Measurements from ENCODE around the gene ACTL8.

The ACTL8 gene

DNA sequence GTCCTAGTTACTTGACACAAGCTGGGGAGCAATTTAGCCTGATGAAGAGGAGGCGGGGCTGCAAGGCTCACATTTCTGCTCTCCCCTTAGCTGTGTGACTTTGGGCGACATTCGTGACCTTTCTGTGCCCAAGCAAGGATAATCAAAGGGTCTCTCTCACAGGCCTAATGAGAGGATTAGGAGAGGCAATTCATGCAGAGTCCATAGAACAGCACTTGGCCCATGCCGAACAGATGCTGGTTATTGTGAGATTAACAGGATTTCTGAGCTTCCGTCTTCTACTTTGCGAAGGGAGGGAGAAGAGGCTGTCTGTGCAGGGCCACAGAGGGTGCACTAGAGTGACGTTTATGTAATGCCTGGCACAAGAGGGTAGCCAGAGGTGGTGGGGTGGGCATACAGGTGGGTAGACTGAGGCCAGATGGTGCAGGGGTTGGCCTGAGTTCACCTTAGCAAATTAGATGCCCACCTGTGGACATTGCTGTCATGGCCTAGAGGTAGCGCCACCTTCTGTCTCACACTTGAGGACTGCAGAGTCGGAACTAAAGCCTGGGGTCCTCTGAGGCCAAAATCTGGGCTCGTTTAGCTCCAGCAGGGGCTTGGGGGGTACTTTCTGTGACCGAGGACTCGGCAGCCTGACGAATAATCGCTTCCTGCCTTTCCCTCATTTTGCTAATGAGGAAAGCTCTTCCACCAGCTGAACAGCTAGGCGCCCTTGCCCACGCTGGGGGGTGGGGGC is 18.6 kb downstream of the ACTL8 start:
- DNase-seq: no peak

DNA sequence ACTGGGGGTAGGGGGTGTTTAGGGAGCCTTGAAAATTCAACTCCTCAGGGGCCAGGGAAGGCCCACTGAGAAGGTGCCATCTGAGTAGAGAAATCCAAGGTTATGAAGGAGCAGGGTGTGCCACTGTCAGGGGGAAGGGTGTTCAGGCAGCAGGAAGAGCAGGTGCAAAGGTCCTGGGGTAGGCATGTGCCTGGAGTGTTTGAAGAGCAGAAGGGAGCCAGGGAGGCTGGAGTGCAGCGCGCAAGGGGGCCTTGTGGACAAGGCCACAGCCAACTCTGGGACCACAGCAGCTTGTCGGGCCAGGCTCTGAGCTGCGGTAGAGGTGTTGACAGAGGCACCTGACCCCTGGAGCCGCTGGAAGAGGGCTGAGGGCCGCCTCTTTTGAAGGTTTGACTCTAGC is 19.3 kb downstream of the ACTL8 start:
- no peak for DNase-seq

DNA sequence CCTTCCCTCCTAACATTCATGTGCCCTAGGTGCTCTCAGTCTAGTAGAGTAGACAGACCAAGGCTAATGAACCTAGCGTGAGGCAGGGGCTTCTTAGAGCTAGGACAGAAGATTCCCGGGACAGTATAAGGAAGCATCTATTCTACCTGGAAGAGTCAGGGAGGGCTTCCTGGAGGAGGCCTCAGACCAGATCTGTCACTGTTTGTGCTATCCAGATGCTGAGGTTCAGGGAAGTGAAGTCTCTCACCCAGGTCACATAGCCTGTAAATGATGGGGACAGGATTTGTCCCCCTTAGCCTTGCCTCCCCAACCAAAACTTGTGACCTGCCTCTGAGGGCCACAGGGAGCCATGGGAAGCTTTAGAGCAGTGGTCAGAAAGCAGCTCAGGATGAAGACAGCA is 20.7 kb downstream of the ACTL8 start:
- DNase-seq: no peak

DNA sequence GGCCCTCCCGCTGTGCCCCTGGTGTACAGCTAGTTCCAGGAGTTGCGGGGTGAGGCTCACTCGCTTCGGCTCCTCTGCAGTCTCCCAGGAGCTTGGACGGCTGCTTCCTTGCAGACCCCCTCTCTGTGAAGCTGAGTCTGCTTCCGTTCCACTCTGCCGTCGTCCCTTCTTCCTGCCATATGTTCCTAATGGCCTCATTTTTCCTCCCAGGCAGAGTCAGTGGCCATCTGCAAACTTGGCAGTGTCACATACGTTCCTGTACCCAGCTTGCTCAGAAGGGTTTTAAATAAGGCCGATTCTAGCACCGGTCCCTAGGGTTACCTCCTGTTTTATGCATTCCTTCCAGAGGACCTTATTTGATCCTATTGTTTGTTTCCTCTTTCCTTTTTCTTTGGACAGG is 21.3 kb downstream of the ACTL8 start:
- no peak for DNase-seq

DNA sequence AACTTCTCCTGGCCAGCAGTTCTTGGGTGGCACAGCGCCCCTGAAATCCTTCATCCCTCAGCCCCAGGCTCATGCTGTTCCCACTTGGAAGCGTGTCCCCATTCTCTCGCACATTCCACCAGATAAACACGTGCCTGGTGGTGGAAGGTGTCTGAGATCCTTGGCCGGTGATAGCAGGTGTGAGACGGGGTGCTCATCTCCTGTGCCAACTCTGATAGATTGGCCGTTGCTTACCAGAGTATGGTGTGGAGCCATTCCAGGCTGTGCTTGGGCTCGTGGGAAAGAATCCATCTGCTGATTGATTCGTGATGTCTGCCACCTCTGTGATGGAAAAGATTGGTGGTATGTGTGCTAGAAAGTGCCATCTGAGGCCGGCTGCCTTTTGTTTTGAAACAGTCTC is 22.2 kb downstream of the ACTL8 start:
- DNase-seq: no peak

DNA sequence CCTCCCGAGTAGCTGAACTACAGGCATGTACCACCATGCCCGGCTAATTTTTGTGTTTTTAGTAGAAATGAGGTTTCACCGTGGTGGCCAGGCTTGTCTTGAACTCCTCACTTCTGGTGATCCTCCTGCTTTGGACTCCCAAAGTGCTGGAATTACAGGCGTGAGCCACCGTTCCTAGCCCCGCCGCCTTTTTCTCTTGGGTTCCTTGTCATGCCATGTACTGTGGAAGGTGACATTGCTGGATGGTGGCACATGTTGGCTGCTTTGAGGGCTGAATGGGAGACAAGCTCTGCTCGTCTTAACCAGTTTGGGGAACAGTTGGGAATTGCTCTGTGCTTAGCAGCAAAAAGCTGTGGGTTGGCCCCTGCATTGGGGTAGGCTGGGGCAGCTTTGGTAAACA is 22.7 kb downstream of the ACTL8 start:
- no peak for DNase-seq

DNA sequence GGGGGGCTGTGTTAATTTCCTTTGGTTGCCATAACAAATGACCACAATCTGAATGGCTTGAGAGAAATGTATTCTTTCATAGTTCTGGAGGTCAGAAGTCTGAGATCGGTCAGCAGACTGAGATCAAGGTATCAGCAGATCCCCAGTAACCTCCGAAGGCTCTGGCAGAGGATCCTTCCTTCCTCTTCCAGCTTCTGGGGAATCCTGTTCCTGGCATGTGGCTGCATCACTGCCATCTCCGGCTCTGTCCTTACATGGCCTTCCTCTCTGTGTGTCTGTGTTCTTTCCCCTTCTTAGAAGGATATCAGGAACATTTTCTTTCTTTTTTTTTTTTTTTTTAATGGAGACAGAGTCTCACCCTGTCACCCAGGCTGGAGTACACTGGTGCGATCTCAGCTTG is 25.8 kb downstream of the ACTL8 start:
- no peak for DNase-seq

DNA sequence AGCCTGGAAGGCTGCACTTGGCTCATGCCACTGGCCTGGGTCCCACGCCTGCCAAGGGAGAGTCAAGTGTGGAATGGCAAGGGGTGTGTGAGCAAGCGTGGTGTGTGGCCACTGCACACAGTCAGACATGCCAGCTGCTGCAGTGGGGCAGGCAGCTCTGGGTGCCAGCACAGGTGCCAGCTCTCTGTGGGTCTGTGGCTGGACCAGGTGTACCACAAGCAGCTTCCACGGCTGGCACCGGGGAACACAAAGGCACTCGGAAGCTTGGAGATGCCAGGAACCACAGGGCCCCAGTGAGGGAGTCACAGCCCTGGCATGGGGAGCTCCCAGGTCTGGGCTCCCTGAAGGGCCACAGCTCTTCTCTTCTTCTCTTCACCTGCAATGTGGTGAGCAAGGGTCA is 34.8 kb downstream of the ACTL8 start:
- DNase-seq: no peak

DNA sequence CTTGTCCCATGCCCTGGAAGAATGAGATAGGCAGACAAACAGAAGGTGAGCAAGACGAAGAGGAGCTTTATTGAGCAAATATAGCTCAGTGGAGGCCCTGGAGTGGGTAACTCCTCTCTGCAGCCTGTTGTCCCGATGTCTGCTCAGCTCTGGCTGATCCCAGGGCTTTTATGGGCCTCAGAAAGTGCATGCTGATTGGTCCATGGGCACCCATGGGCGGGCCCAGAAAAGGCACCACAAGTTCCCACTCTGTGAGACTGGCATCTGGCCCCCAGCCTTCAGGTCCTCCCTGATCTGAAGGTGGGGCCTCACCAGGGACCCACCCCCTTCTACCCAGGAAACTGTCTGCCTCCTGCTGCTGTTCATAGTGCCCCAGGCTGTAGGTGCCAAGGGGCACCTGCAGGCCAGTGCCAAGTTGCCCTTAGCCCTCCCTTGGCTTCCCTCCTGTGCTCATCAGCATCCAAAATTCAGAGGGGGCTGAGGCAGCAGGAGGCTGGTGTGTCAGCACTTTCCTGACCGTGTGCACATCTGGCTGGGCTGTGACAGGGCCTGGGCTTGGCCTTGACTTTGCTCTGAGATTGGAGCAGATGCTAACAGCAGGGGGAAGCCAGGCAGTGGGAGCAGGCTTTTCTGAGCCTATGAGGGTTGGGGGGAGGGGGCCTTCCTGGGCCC is 35.4 kb downstream of the ACTL8 start:
- no peak for DNase-seq

DNA sequence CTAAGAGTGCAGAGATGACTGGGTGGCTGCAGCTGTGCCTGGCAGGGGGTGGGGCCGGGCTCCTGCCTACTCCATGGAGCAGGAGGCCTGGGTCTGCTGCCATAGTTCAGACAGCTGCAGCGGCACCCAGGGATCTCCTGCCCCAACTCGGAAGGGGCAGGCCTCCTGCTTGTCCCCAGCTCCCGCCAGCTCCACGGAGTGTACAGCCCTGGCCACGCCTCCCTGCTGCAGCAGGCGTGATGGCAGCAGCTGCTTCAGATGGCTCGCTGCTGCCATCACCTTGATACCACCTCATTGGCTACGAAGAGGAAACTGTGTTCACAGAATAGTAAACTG is 35.9 kb downstream of the ACTL8 start:
- no peak for DNase-seq

DNA sequence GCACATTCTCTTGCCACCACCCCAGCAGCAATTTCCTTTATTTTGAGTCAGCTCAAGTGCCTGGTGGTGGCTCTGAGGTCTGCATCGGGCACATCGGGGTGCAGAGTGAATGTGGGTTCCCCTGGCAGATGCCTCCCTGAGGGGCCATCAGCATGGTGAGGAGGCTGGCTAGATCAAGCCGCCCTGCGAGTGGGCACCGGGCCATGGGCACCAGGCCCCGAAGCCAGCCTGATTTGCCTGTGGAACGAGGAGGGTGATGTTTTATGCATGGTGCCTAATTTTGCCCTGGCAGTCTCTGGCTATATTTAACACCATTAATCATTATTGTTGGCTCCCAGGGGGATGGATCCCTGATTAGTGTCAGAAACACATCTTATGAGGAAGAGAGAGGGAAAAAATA is 36.3 kb downstream of the ACTL8 start:
- no peak for DNase-seq

DNA sequence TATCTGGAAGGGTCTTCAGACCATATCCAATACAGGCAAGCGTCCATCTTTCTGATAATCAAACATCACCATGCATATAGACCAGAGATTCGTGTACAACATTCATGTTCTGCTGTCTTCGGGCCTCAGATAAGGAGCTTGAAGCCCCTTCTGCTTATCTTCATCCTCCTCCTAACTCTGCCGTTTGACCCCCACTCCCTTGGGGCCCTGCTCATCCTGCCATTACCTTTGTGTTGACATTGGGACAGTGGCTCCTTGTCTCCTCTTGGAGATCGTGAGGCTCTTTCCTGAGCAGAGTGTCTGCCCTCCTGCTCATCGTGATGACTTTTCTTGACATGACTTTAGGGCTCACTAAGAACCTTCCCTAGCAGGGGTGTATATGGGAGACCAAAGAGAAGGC is 37.3 kb downstream of the ACTL8 start:
- no peak for DNase-seq

DNA sequence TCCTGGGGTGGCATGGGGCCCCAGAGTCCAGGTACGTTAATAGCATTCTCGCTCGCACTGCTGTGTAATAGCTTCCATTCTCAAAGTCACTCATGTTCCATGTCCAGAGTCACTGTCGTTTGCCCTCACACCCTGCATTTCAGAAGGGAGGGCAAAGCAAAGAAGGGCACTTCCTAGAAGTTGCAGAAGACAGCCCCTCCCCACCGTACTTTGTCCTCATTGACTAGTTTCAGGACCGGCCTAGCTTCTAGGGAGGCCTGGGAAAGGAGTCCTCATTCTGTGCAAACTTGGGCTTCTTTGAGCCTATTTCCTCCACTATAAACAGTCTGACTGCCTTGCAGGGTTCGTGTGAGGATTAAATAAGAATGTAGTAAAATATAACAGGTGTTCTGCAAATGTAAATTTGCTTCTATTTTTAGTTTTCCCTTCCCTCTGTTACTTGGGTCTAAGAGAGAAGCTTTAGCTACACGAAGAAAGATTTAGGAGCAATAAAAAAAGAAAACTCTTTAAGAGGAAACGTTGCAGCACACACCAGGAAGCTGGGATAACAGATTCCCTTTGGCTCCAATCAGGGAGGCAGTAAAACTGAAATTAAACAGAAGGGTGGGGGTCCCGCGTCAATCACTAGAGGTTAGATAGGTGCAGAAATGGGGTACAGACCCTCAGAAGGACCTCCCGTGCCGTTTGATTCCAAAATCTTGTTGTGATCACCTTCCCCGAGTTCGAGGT is 40.1 kb downstream of the ACTL8 start:
- no peak for DNase-seq

DNA sequence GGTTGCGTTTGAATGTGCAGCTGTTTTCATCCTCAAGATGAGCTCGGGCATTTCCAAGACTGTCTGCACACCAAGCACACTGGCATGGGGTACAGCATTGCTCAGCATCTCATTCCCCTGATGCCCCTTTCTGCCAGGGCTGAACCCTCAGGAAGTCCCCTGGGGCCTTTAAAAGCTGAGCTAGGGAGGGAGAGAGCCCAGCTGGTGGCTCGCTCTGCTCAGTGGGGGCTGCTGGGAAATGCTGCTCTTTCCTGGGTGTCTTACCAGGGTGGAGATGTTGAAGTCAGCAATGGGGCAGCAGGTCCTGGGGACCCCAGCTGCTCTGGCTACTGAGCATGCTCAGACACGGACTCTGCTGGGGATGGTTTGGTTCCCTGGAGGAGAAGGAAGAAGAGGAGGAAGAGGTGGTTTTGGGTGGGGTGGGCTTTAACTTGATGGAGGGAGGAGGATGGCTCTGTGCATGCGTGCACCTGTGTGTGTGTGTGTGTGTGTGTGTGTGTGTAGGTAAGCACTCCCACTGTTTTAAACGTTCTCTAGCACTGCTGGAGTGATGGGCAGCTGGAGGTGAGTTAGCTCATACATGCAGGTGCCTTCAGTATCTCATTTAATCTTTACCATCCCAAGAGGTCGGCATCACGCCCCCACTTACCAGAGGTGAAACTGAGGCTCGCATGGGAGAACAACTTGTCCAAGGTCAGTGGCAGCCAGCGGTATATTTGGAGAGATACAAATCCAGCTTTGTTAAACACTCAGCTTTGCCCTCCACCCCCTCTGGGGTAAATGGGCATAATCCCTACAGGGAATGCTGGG is 40.9 kb downstream of the ACTL8 start:
- no peak for DNase-seq

DNA sequence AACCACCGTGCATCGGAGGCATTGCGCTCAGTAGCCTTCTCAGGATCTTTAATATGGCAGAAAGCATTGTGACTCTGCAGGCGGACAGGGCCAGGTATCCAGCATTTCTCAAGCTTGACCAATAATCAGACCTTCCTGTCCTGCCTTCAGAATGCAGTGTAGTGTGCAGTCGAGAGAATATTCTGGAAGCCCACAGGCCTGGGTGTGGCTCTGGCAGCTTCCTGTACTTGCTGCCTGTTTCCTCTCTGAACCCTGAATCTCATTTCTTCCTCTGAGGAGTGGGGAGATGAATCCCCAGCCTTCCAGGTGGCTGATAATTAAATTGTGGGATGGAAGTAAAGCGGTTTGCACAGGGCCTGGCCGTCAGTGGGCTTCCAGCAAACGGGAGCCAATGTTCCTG is 42.3 kb downstream of the ACTL8 start:
- no peak for DNase-seq

DNA sequence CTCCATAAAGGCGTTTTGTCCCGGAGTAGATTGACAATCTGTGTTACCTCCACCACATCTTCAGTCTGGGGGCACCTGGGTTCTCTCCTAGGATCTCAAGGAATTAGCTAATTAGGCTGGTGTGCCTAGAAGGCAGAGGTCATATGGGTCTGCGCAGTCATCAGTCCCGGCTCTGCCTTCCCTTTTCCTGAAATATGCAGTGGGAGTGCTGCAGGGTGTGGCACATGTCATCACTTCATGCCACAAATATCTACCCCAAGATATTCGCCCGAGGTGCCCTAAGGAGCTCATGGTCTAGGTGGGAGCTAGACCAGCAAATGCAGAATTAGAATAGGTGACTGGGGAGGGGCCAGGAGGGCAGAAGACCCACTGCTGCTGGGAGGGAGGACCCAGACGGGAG is 42.9 kb downstream of the ACTL8 start:
- DNase-seq: no peak

DNA sequence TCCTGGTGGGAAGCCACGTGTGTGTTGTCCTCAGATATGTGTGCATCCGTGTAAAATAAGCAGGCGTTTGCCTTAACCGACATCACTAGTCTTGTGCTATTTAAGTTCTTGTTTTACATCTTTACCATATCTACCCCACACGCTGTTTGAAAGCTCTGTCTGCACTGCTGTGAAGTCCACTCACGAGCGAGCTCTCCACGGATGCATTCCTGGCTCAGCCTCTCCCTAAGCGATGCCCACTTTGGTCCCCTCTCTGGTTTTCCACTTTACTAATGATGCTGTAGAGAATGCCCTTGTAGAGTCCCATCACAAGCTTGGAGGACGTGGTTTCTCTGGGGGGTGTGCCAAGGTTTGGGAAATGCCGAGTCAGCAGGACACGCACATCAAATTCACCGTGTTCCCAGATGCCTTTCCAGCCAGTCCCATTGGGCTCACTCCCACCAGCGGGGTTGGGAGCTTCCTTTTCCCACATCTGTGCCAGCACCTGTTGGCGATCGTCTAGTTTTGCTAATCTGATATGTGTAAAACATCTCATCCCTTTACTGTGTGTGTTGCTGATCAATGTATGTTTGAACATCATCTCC is 43.8 kb downstream of the ACTL8 start:
- no peak for DNase-seq

DNA sequence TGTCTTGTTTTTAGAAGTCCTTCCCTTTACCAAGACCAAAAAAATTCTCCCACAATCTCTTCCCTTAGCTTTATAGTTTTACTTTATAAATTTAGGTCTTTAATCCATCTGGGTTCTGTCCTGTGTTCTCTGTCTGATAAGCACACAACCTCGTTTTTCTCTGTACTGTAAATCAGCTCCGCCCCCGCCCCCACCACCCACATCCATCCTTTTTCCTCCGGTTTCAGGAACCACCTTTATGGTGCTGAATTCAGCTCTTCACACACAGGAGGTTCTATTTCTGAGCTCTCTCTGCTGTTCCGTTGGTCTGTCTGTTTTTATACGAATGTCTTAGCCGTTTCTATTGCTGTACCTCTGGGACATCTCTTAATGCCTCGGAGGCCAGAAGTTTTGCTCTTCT is 44.5 kb downstream of the ACTL8 start:
- DNase-seq: no peak

DNA sequence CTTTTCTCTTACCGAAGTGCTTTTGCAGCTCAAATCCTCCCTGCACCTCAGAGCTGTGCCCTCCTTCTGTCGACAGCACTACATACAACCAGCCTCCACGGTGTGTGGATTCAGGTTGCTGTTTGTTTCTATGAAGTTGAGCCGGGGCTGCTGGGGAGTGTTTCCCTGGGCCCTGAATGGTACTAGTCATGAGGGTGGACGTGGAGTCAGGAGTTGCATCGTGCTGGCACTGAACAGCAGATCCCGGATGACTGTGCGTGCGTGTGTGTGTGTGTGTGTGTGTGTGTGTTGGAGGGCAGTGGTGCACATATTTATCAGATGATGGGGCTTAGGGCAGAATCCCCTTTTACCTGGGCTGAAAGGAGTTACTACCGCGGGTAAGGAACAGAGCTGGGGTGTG is 47.0 kb downstream of the ACTL8 start:
- no peak for DNase-seq

DNA sequence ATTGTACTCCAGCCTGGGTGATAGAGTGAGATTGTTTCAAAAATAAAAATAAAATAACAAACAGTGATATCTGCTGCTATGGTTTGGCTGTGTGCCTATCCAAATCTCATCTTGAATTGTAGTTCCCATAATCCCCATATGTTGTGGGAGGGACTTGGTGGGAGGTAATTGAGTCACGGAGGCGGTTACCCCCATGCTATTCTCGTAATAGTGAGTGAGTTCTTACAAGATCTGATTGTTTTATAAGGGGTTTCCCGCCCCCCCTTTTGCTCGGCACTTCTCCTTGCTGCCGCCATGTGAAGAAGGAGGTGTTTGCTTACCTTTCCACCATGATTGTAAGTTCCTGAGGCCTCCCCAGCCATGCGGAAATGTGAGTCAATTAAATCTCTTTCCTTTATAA is 47.8 kb downstream of the ACTL8 start:
- DNase-seq: no peak

DNA sequence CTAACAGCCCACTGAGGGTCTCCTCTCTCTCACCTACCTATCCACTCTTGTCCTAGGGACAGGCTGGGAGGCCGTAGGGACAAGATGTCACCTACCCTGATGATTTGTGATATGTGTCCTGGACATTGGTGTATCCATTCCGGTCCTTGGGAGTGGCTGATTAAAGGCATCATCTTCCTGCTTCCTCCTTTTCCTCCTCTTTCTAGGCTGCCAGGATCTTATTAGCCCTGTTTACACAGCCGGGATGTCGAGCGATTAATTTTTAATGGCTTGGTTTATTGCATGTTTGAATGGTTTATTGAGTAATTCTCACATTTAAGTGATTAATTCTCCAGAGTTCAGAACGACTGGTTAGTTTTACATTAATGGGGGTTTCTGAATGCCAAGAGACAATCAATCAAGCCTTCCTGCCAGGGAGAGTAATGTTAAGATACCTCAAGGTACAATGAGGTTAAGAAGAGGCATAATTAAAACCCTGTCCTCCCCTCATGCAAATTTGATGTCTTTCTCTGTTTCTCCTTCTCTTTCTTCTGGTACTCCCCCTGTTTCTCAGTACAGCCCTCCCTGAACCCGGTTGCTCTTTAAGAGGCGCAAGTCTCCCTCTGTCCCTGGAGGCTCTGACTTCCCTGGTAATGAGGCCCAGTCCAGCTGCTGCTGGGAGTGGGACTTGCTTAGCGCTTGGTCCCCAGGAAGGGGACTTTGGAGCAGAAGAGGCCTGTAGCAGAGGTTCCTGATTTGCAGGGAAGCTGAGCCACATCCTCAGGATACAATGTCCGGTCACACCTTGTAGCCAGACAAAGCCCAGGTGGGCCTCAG is 50.9 kb downstream of the ACTL8 start:
- no peak for DNase-seq

DNA sequence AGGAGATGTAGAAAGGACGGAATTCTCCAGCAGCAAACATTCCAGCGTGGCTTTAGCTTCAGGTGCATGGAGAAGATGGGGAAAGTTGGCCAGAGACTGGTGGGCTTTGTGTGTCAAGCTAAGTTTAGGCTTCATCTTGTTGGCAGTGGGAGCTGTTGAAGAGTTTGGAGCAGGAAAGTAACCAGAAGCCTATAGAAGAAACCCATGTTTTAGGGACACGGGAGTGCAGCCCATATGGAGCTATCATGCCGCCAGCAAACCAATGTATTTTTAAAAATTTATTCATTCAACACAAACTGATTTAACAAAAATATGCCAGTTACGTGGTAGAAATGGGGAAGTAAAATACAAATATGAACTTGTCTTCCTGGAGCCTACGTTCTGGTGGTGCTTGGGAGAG is 53.7 kb downstream of the ACTL8 start:
- no peak for DNase-seq

Data from 8988T (cell line).